T-cell (primary cell): ENCODE measurements around the gene STRADA. TPM values are rescaled to one million over a fixed set of nuclear protein-coding genes. Genes with fewer than 3 reads are reported as not detected.

Experiments used
- ATAC-seq, 4 experiments: fragments of 200-7000 bp in 3 of 4; fragments of 150-1000 bp in 1 of 4; cut with Tn5 transposase; replicated peaks in 1 of 4; 1 replicate in 3 of 4; 2 replicates in 1 of 4; pipeline ENCODE4 v1.10.0; 2021; ENCODE audit warnings: moderate library complexity in 3 of 4, mild to moderate bottlenecking in 2 of 4, moderate number of reproducible peaks in 1 of 4
- CTCF ChIA-PET, 2 donors: fragments of 300-600 bp; sonication (Branson Sonifier 250); formaldehyde crosslinking; loops; one replicate each; lab custom pipeline; 2022; ENCODE audit warnings: antibody characterized with exemption in 2 of 2; lab: Charles Lee
- POLR2A ChIA-PET, 2 donors: fragments of 300-600 bp; sonication (Branson Sonifier 250); formaldehyde crosslinking; loops; one replicate each; lab custom pipeline; 2022; ENCODE audit warnings: antibody characterized with exemption in 2 of 2; lab: Charles Lee
- DNase-seq, 35 experiments: peaks; one replicate each; pipeline versions ENCODE4 v3.0.0 to v3.0.0-alpha.2; 2013 to 2023
- H3K27ac ChIP-seq: one replicate; pipeline ENCODE4 v1.5.1; 2013; ENCODE audit warnings: low read length
- H3K27me3 ChIP-seq, 2 experiments: replicated peaks in 1 of 2; 1 replicate in 1 of 2; 2 replicates in 1 of 2; pipeline versions ENCODE4 v1.6.1 to v1.7.0; 2013; ENCODE audit warnings: low read length in 1 of 2, mixed read lengths in 1 of 2; ENCODE audit not compliant: control insufficient read depth in 2 of 2, insufficient read depth in 2 of 2; ENCODE audit errors: extremely low read depth in 1 of 2
- H3K36me3 ChIP-seq, 2 donors: 1 replicate in 1 of 2; 2 replicates in 1 of 2; pipeline versions ENCODE4 v1.6.1 to v1.7.0; 2013; ENCODE audit warnings: low read length in 1 of 2; ENCODE audit not compliant: control insufficient read depth in 2 of 2, insufficient read depth in 1 of 2; ENCODE audit errors: extremely low read depth in 1 of 2
- H3K4me1 ChIP-seq, 2 experiments: 1 replicate in 1 of 2; 2 replicates in 1 of 2; pipeline versions ENCODE4 v1.6.1 to v1.7.0; 2013; ENCODE audit warnings: low read length in 2 of 2, mixed read lengths in 1 of 2; ENCODE audit not compliant: insufficient read depth in 2 of 2, control insufficient read depth in 1 of 2; ENCODE audit errors: extremely low read depth in 1 of 2
- H3K4me3 ChIP-seq, 2 donors: 1 replicate in 1 of 2; 2 replicates in 1 of 2; pipeline versions ENCODE4 v1.5.1 to v1.7.0; 2013; ENCODE audit warnings: mild to moderate bottlenecking in 2 of 2, low read length in 1 of 2, moderate library complexity in 1 of 2; ENCODE audit not compliant: control insufficient read depth in 1 of 2; ENCODE audit errors: extremely low read depth in 1 of 2
- H3K9me3 ChIP-seq: 2 replicates; pipeline ENCODE4 v1.7.0; 2013
- H3K27ac Mint-ChIP-seq, 2 donors: one replicate each; pipeline ENCODE4 v1.8.0; 2020 to 2021; ENCODE audit warnings: mild to moderate bottlenecking in 2 of 2, mixed read lengths in 2 of 2
- H3K27me3 Mint-ChIP-seq, 2 donors: one replicate each; pipeline ENCODE4 v1.8.0; 2021 to 2022; ENCODE audit warnings: mixed read lengths in 2 of 2
- H3K36me3 Mint-ChIP-seq: one replicate; pipeline ENCODE4 v1.8.0; 2021; ENCODE audit warnings: mixed read lengths
- H3K4me1 Mint-ChIP-seq, 3 donors: one replicate each; pipeline ENCODE4 v1.8.0; 2020 to 2022; ENCODE audit warnings: mixed read lengths in 3 of 3, mild to moderate bottlenecking in 1 of 3
- H3K4me3 Mint-ChIP-seq, 3 donors: one replicate each; pipeline ENCODE4 v1.8.0; 2020 to 2022; ENCODE audit warnings: mild to moderate bottlenecking in 3 of 3, mixed read lengths in 3 of 3, moderate library complexity in 3 of 3
- H3K9me3 Mint-ChIP-seq, 3 donors: one replicate each; pipeline ENCODE4 v1.8.0; 2020 to 2022; ENCODE audit warnings: mixed read lengths in 3 of 3
- WGBS: methylation state at CpG from one replicate; pipeline ENCODE4 v1.1.5; 2013; ENCODE audit warnings: missing lambda C conversion rate; ENCODE audit not compliant: insufficient coverage; 5-methylcytosine and 5-hydroxymethylcytosine counted together
- total RNA-seq, 35 experiments: library from RNA in 6 of 35; stranded (reverse) in 6 of 35; fragments of 120-200 nt in 1 of 35; gene quantifications; one replicate each; pipeline versions ENCODE4 v1.2.1 to v1.2.4 and lab custom pipeline; 2013 to 2026

The STRADA gene
- total RNA-seq, 5 donors from 2014 or later (not counting 1 experiment from before 2014, with no cell fraction given): 46.9 to 58.8 (median 48.6) TPM

DNA sequence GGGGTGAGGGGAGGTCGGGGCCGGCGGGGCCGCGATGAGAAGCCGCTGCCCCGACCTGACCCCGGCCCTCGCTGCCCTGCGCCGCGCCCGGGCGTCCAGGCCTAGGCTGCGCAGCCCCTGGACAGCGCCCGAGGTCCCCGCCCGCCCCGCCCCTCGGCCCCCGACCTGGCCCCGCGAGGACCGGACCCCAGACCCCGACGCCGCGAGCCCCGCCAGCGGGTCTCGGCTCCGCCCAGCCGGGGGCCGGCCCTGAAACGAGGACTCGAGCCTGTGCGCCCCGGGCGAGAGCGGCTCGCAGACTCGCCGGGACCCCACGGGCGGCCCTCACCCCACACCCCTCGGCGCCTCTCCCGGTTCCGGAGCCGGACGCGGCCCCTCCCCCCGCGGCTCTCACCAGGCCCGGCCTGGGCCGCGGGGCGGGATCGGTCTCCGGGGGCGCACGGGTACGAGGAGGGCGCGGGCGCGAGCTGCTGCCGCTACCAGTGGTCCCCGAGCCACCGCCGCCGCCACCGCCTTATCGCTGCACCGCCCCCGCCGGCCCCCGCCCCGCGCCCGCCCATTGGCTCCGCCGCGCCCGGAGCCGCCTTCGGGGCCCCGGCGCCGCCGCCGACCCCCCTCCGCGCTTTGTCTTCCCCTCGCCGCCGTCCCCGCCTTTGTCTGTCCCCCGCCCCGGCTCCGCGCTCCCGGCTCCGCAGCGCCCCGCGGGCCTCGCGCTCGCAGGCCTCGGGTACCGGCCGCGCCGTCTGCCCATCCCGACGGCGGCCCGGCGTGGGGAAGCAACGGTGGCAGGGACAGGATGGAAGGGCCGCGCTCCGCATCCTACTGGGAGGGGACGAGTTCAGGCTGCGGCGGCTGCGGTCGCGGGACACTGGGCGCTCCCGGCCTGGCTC is 41.7 kb downstream of the STRADA start, which contains the start of gene LIMD2:
Gene LIMD2, minus strand, starts transcription at position 488 of the 890 bp plus-strand sequence. CDS start 827 bp downstream, outside the sequence.
- Histone ChIP-seq H3K9me3 (no peaks in the 10 kb centered on the region), H3K4me1 (peaks cover 44 to 79% of the 10 kb centered on the region in 2 experiments), H3K27ac (peak within 1 kb of the TSS; percentile 95), H3K4me3 (peak within 1 kb of the TSS; percentile 91 to 98), H3K36me3 (peaks cover 10 to 52% of the 10 kb centered on the region in 2 donors), H3K27me3 (no peaks in the 10 kb centered on the region)
- ChIA-PET POLR2A (no interaction called here), CTCF (interaction anchor here in 1 of 2 donors (3.4 kb wide), 1 partner anchor 11 kb away, joined by 20 read pairs; no protein-coding TSS in a partner anchor)
- Mint-ChIP-seq H3K4me1 (peaks cover 61 to 69% (median 68%) of the 10 kb centered on the region in 3 donors), H3K27me3 (no peaks in the 10 kb centered on the region), H3K27ac (peak within 1 kb of the TSS; percentile 97 to 99), H3K4me3 (peak within 1 kb of the TSS; percentile 95 to 98 (median 96)), H3K36me3 (peaks cover 33% of the 10 kb centered on the region), H3K9me3 (no peaks in the 10 kb centered on the region)
- DNase-seq (peak; percentile 77 to 93 (median 86)), ATAC-seq (peak; percentile 46 to 57 (median 50))
- under 1% methylated on average over 131 of the region's 133 CpGs for whole genome bisulfite sequencing

DNA sequence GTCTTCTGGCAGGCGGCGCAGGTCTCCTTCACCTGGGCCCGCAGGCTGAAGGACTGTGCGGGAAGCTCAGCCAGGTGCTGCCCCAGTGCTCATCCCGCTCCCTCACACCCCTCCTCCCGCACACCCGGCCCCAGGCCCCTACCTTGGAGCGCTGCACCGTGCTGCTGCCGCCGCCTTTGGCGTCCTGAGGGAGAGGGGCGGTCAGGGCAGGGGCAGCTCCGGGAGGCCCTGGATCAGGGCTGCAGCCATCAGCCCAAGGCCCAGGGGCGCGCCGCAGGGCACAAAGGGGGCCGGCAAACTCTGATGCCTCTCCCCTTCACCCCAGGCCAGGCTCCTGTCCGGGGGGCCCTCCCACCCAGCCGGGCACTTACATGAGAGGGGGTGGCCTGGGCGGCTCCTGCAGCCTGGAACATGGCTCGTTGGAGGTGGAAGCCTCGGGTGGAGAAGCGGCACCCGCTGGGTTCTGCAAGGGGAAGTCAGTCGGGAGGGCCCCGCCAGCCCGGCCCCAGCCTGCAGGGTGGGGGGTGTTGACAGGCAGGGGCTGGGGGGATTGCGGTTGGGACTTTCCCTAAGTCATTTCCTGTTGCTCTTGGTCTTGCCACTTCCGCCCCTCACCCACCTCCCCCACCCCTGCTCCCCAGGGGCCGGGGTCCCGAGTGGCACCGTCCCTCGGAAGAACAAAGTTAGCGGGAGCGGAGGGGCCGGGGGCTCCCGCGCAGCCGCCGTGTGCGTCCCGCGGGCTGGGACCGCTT is 42.5 kb downstream of the STRADA start:
- H3K27me3 Mint-ChIP-seq: no peaks in the 10 kb centered on the region
- POLR2A ChIA-PET: interaction anchor here (0.6 to 3.1 kb wide), 5 partner anchors 8 to 255 kb away, joined by 3 to 41 read pairs (median 6); no protein-coding TSS in a partner anchor
- no peaks in the 10 kb centered on the region for H3K27me3 ChIP-seq
- peak; percentile 35 to 54 (median 36) for ATAC-seq
- peak overlapping the region; percentile 95 to 98 (median 96) for H3K4me3 Mint-ChIP-seq
- H3K9me3 Mint-ChIP-seq: no peaks in the 10 kb centered on the region
- peak overlapping the region; percentile 86 for H3K27ac ChIP-seq
- under 1% methylated on average over 28 of the region's 45 CpGs for WGBS
- H3K4me1 Mint-ChIP-seq: peaks cover 62 to 72% (median 69%) of the 10 kb centered on the region in 3 donors
- H3K27ac Mint-ChIP-seq: peak overlapping the region; percentile 95 to 99
- DNase-seq: peak; percentile 83 to 98 (median 93)
- no peaks in the 10 kb centered on the region for H3K9me3 ChIP-seq
- CTCF ChIA-PET: interaction anchor here (1.0 to 6.6 kb wide), 5 partner anchors 8 to 74 kb away, joined by 4 to 70 read pairs (median 24); partner anchors contain the start of gene CCDC47 (in 1 of the 2)
- H3K4me3 ChIP-seq: peak overlapping the region; percentile 64 to 98
- peaks cover 48 to 79% of the 10 kb centered on the region in 2 experiments for H3K4me1 ChIP-seq
- H3K36me3 Mint-ChIP-seq: peaks cover 36% of the 10 kb centered on the region
- H3K36me3 ChIP-seq: peaks cover 10 to 54% of the 10 kb centered on the region in 2 donors

DNA sequence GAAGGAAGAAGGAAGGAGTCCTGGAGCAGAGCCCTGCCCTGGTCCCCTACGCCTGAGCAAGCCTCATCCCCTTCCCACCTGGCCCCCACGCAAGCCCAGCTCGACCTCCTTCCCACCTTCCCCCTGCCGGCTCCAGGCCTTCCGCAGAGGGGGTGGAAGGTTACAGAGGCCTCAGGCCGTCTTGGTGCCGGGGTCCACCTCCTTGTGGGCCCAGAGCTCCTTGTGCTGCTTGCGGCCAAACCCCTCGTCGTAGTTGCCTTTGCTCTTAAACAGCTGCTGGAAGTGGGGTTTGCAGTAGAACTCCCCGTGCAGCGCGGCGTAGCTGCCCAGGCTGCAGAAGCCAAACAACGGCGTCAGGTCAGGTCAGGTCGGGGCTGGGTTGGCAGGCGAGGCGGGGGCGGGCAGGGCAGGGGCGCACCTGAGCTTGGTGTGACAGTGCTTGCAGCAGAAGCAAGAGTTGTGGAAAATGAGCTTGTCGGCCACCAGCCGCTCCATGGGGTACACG is 43.2 kb downstream of the STRADA start:
- H3K27me3 Mint-ChIP-seq: no peaks in the 10 kb centered on the region
- H3K4me3 ChIP-seq: peak overlapping the region; percentile 64 to 98
- peaks cover 62 to 72% (median 69%) of the 10 kb centered on the region in 3 donors for H3K4me1 Mint-ChIP-seq
- no peaks in the 10 kb centered on the region for H3K9me3 ChIP-seq
- WGBS: 0% methylated on average over 18 of the region's 24 CpGs
- H3K4me3 Mint-ChIP-seq: peak overlapping the region; percentile 95 to 98 (median 96)
- H3K36me3 ChIP-seq: peaks cover 14 to 53% of the 10 kb centered on the region in 2 donors
- H3K27ac ChIP-seq: peak overlapping the region; percentile 86
- ATAC-seq (no peak), DNase-seq (peak in 14 of 35 experiments; percentile 15 to 52 (median 34))
- CTCF ChIA-PET: interaction anchor here (0.6 to 6.6 kb wide), 7 partner anchors 9 to 808 kb away, joined by 3 to 70 read pairs (median 6); partner anchors contain the start of genes CCDC47 (in 1 of the 2) and DDX5 (in 1 of the 2)
- peaks cover 36% of the 10 kb centered on the region for H3K36me3 Mint-ChIP-seq
- POLR2A ChIA-PET: interaction anchor here (0.6 to 3.1 kb wide), 6 partner anchors 9 to 255 kb away, joined by 3 to 41 read pairs (median 4); partner anchors contain the start of gene STRADA (in 1 of the 2)
- H3K4me1 ChIP-seq: peaks cover 46 to 79% of the 10 kb centered on the region in 2 experiments
- H3K9me3 Mint-ChIP-seq: no peaks in the 10 kb centered on the region
- H3K27ac Mint-ChIP-seq: peak overlapping the region; percentile 95 to 99
- no peaks in the 10 kb centered on the region for H3K27me3 ChIP-seq

DNA sequence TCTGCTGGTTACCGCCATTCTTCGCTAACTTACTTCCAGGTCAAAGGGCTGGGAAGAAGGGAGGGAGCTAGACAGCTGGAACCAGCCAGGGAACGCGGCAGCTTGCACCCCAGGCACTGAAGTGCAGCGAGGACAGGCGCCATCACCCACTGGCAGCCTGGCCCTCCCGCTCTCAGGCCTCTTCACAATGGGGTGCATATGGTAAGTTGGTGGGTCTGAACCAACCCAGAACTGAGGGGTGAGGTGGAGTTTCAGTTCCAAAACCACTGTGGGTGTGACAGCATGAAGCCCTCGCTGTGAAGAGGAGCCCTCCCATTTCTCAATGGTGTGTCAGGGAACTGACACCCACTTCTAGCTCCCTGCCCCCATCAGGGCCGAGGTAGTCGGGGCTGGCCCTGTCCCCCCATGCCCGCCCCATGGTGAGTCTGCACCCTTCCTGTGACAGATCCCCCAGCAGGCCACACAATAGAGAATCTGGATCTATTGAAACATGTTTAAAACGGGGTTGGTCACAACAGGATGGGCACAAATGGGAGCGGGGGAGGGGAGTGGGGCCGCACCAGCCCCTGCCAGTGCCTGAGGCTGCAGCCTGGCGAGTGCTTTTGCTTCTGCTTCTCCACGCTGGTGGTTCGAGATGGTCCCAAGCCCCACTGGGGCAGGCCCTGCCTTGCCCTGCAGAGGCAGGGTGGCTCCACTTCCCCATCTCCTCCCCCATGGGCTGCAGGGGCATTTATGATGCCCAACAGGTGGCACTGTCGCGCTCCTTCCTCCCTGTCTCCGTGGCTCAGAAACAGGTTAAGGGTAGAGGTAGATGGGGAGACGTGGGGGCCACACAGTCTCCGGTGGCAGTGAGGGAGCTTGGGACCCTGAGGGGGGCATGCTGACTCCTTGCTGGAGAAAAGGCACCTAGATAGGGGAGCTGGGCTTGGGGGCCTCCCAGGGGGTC is 44.0 kb downstream of the STRADA start:
- Histone ChIP-seq H3K27ac (peak overlapping the region; percentile 86), H3K36me3 (peaks cover 14 to 52% of the 10 kb centered on the region in 2 donors), H3K9me3 (no peaks in the 10 kb centered on the region), H3K4me3 (peak overlapping the region; percentile 64 to 98), H3K27me3 (no peaks in the 10 kb centered on the region), H3K4me1 (peaks cover 37 to 77% of the 10 kb centered on the region in 2 experiments)
- H3K27ac Mint-ChIP-seq: peak overlapping the region; percentile 95 to 99
- POLR2A ChIA-PET: interaction anchor here (0.6 to 3.1 kb wide), 7 partner anchors 10 to 250 kb away, joined by 3 to 41 read pairs (median 4); partner anchors contain the start of gene STRADA (in 1 of the 2)
- peak overlapping the region; percentile 95 to 98 (median 96) for H3K4me3 Mint-ChIP-seq
- WGBS: 10% methylated on average over 14 of the region's 22 CpGs
- peaks cover 60 to 72% (median 69%) of the 10 kb centered on the region in 3 donors for H3K4me1 Mint-ChIP-seq
- no peaks in the 10 kb centered on the region for H3K27me3 Mint-ChIP-seq
- DNase-seq: peak; percentile 73 to 93 (median 86)
- peaks cover 36% of the 10 kb centered on the region for H3K36me3 Mint-ChIP-seq
- CTCF ChIA-PET: interaction anchor here (0.5 to 6.6 kb wide), 10 partner anchors 9 to 808 kb away, joined by 3 to 70 read pairs (median 4); partner anchors contain the start of genes CCDC47 (in 1 of the 2) and DDX5 (in 1 of the 2)
- H3K9me3 Mint-ChIP-seq: no peaks in the 10 kb centered on the region
- peak; percentile 10 to 28 (median 10) for ATAC-seq
